HCT116 (cell line): Measurements from ENCODE around the gene CABLES1. TPM values are rescaled to one million over a fixed set of nuclear protein-coding genes. Genes with fewer than 3 reads are reported as not detected.

Experiments
- ATAC-seq: fragments of 200-7000 bp; cut with Tn5 transposase; 2 replicates; pipeline ENCODE4 v1.9.1; 2020; ENCODE audit warnings: mild to moderate bottlenecking, moderate library complexity
- BruUV-seq: library from RNA; stranded (reverse); fragments of 400-500 nt; replicated peaks from 2 replicates; lab custom pipeline; 2021; lab: Mats Ljungman, UMichigan
- CTCF ChIA-PET: fragments of 300-600 bp; sonication (Branson Sonifier 250); formaldehyde crosslinking; loops from one replicate; lab custom pipeline; 2021; ENCODE audit warnings: antibody characterized with exemption; lab: Charles Lee
- POLR2A ChIA-PET: fragments of 300-600, 350-600 bp; sonication (Branson Sonifier 250); formaldehyde crosslinking; loops from one replicate; lab custom pipeline; 2021; ENCODE audit warnings: antibody characterized with exemption; lab: Charles Lee
- RAD21 ChIA-PET, 2 experiments: fragments of 300-600 bp; sonication (Branson Sonifier 250); formaldehyde crosslinking; loops; one replicate each; lab custom pipeline; 2023; ENCODE audit warnings: low total read pairs in 2 of 2; ENCODE audit not compliant: uncharacterized antibody in 2 of 2, unreplicated experiment in 2 of 2, low non-redundant PET in 1 of 2; lab: Charles Lee
- DNase-seq: peaks from one replicate; pipeline ENCODE4 v3.0.0-alpha.2; 2010; ENCODE audit warnings: low read depth, low spot score
- H2AFZ ChIP-seq: fragments of 200-600 bp; shearing (Covaris generic), sonication (generic); 2 replicates; pipeline ENCODE4 v1.6.1; 2017; ENCODE audit warnings: low read depth, mixed run types, mixed read lengths, antibody characterized with exemption, low read length; ENCODE audit not compliant: poor library complexity, severe bottlenecking
- H3K27ac ChIP-seq: 2 replicates; pipeline ENCODE4 v1.5.1; 2012; ENCODE audit warnings: low read depth, low read length
- H3K27me3 ChIP-seq: fragments of 200-600 bp; sonication (generic); 2 replicates; pipeline ENCODE4 v1.6.1; 2016; ENCODE audit warnings: mixed run types, low read length, mixed read lengths; ENCODE audit not compliant: insufficient read depth
- H3K36me3 ChIP-seq, 2 experiments: fragments of 200-500 bp in 1 of 2; fragments of 200-600 bp in 1 of 2; sonication (Bioruptor generic) in 1 of 2; sonication (generic) in 1 of 2; 2 replicates each; pipeline versions ENCODE4 v1.5.1 to v1.6.1; 2014 to 2016; ENCODE audit warnings: low read length in 2 of 2, inconsistent platforms in 1 of 2, mixed read lengths in 1 of 2, mixed run types in 1 of 2; ENCODE audit not compliant: insufficient read depth in 2 of 2, control insufficient read depth in 1 of 2
- H3K4me1 ChIP-seq, 2 experiments: fragments of 200-600 bp in 1 of 2; sonication (generic) in 1 of 2; 2 replicates each; pipeline versions ENCODE4 v1.5.1 to v1.6.1; 2012 to 2017; ENCODE audit warnings: low read length in 2 of 2, inconsistent platforms in 1 of 2, mild to moderate bottlenecking in 1 of 2, mixed read lengths in 1 of 2, mixed run types in 1 of 2, moderate library complexity in 1 of 2; ENCODE audit not compliant: insufficient read depth in 2 of 2, control insufficient read depth in 1 of 2
- H3K4me2 ChIP-seq: fragments of 200-600 bp; sonication (generic); 2 replicates; pipeline ENCODE4 v1.6.1; 2017; ENCODE audit warnings: mixed run types, low read length, mixed read lengths
- H3K4me3 ChIP-seq, 2 experiments: fragments of 200-600 bp in 1 of 2; sonication (generic) in 1 of 2; replicated peaks in 1 of 2; 2 replicates each; pipeline ENCODE4 v1.5.1; 2011 to 2016; ENCODE audit warnings: low read length in 2 of 2, control low read depth in 1 of 2, low read depth in 1 of 2, mild to moderate bottlenecking in 1 of 2, mixed read lengths in 1 of 2, mixed run types in 1 of 2
- H3K79me2 ChIP-seq: fragments of 200-600 bp; sonication (generic); 2 replicates; pipeline ENCODE4 v1.6.1; 2017; ENCODE audit warnings: mild to moderate bottlenecking, mixed run types, low read length, moderate library complexity, mixed read lengths; ENCODE audit not compliant: insufficient read depth
- H3K9ac ChIP-seq: fragments of 200-600 bp; sonication (generic); 2 replicates; pipeline ENCODE4 v1.6.1; 2016; ENCODE audit warnings: low read length, mixed read lengths
- H3K9me2 ChIP-seq: fragments of 200-600 bp; sonication (generic), shearing (Covaris generic); 2 replicates; pipeline ENCODE4 v1.6.1; 2017; ENCODE audit warnings: mixed run types, mild to moderate bottlenecking, moderate library complexity; ENCODE audit not compliant: insufficient read depth
- H3K9me3 ChIP-seq, 2 experiments: fragments of 200-500 bp in 1 of 2; fragments of 200-600 bp in 1 of 2; sonication (Bioruptor generic) in 1 of 2; sonication (generic) in 1 of 2; 2 replicates each; pipeline ENCODE4 v1.6.1; 2014 to 2017; ENCODE audit warnings: low read length in 2 of 2, mixed read lengths in 2 of 2, inconsistent platforms in 1 of 2, low read depth in 1 of 2, mild to moderate bottlenecking in 1 of 2, mixed run types in 1 of 2, moderate library complexity in 1 of 2; ENCODE audit not compliant: control insufficient read depth in 1 of 2, insufficient read depth in 1 of 2
- H4K20me1 ChIP-seq: fragments of 200-600 bp; sonication (generic), shearing (Covaris generic); 2 replicates; pipeline ENCODE4 v1.6.1; 2017; ENCODE audit warnings: mixed run types, mild to moderate bottlenecking, moderate library complexity; ENCODE audit not compliant: insufficient read depth
- CTCF ChIP-seq, 3 experiments: fragments of 200-600 bp in 1 of 3; sonication (generic) in 1 of 3; IDR thresholded peaks in 2 of 3; conservative IDR thresholded peaks in 1 of 3; 2 replicates each; pipeline ENCODE4 v1.5.1; 2012 to 2017; ENCODE audit warnings: low read depth in 2 of 3, low read length in 2 of 3, antibody characterized with exemption in 1 of 3, borderline replicate concordance in 1 of 3, control low read depth in 1 of 3, mild to moderate bottlenecking in 1 of 3, mixed read lengths in 1 of 3, mixed run types in 1 of 3, moderate library complexity in 1 of 3; ENCODE audit not compliant: insufficient read depth in 1 of 3
- ELF1 ChIP-seq: IDR thresholded peaks from 2 replicates; pipeline ENCODE4 v1.6.1; 2012; ENCODE audit warnings: low read depth, borderline replicate concordance
- EZH2phosphoT487 ChIP-seq: fragments of 200-600 bp; IDR thresholded peaks from 2 replicates; pipeline ENCODE4 v1.6.1; 2018; ENCODE audit warnings: antibody characterized with exemption, borderline replicate concordance
- JUND ChIP-seq: IDR thresholded peaks from 2 replicates; pipeline ENCODE4 v1.6.1; 2012
- MAX ChIP-seq: IDR thresholded peaks from 2 replicates; pipeline ENCODE4 v1.6.1; 2012
- RAD21 ChIP-seq: IDR thresholded peaks from 2 replicates; pipeline ENCODE4 v1.6.1; 2012; ENCODE audit warnings: low read depth, mild to moderate bottlenecking
- SIN3A ChIP-seq: IDR thresholded peaks from 2 replicates; pipeline ENCODE4 v1.6.1; 2012; ENCODE audit warnings: low read depth
- SP1 ChIP-seq: IDR thresholded peaks from 2 replicates; pipeline ENCODE4 v1.6.1; 2012; ENCODE audit warnings: low read depth
- SRF ChIP-seq: IDR thresholded peaks from 2 replicates; pipeline ENCODE4 v1.6.1; 2012; ENCODE audit warnings: low read depth
- ZFX ChIP-seq: fragments of 450-650 bp; IDR thresholded peaks from 2 replicates; pipeline ENCODE4 v1.6.1; 2017
- intact Hi-C: fragments of 100-400 bp; cut with micrococcal nuclease; formaldehyde crosslinking; loops from 2 replicates; pipeline ENCODE4 v1.10.0; 2022
- total RNA-seq: library from RNA; stranded (reverse); gene quantifications from one replicate; pipeline ENCODE4 v1.2.1, GENCODE V29; 2021; ENCODE audit not compliant: unreplicated experiment
- TF ChIP-seq, protein P1 (sequence below): IDR thresholded peaks from 2 replicates; pipeline ENCODE4 v1.6.1; 2011; ENCODE audit warnings: mild to moderate bottlenecking, low read length, moderate library complexity; ENCODE audit not compliant: insufficient replicate concordance; ENCODE audit errors: extremely low read depth
- TF ChIP-seq, protein P2 (sequence below): IDR thresholded peaks from 2 replicates; pipeline ENCODE4 v1.6.1; 2012; ENCODE audit warnings: low read depth

CABLES1 gene
- total RNA-seq, 1 experiment from 2014 or later: 7.7 TPM

GRCh38 chr18:23238651-23239349 lies 103.5 kb downstream of the CABLES1 start:
- H3K27me3 ChIP-seq: no peaks in the 10 kb centered on the region
- 0 out of 4 replicates have a peak, but pooled peaks cover 0 to 2% of the 10 kb centered on the region in 2 experiments for H3K4me1 ChIP-seq
- no peak for TF ChIP-seq SRF
- no peak for TF ChIP-seq ELF1
- TF ChIP-seq, protein P1, sequence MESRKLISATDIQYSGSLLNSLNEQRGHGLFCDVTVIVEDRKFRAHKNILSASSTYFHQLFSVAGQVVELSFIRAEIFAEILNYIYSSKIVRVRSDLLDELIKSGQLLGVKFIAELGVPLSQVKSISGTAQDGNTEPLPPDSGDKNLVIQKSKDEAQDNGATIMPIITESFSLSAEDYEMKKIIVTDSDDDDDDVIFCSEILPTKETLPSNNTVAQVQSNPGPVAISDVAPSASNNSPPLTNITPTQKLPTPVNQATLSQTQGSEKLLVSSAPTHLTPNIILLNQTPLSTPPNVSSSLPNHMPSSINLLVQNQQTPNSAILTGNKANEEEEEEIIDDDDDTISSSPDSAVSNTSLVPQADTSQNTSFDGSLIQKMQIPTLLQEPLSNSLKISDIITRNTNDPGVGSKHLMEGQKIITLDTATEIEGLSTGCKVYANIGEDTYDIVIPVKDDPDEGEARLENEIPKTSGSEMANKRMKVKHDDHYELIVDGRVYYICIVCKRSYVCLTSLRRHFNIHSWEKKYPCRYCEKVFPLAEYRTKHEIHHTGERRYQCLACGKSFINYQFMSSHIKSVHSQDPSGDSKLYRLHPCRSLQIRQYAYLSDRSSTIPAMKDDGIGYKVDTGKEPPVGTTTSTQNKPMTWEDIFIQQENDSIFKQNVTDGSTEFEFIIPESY: no peak
- no peak for TF ChIP-seq SP1
- no peak for TF ChIP-seq EZH2phosphoT487
- TF ChIP-seq MAX: no peak
- no peak for TF ChIP-seq ZFX
- no peaks in the 10 kb centered on the region for H3K79me2 ChIP-seq
- H3K9ac ChIP-seq: no peak overlapping the region
- ChIA-PET POLR2A (no interaction called here), RAD21 (no interaction called here), CTCF (no interaction called here)
- H4K20me1 ChIP-seq: no peaks in the 10 kb centered on the region
- ATAC-seq (no peak), DNase-seq (no peak)
- H2AFZ ChIP-seq: no peak overlapping the region
- H3K9me3 ChIP-seq: no peaks in the 10 kb centered on the region
- H3K9me2 ChIP-seq: no peaks in the 10 kb centered on the region
- no peak overlapping the region for H3K27ac ChIP-seq
- BruUV-seq: no TSS peak
- H3K36me3 ChIP-seq: no peaks in the 10 kb centered on the region
- H3K4me3 ChIP-seq: no peak overlapping the region
- no peak overlapping the region for H3K4me2 ChIP-seq
- intact Hi-C loops: no loop called here

- Histone ChIP-seq H4K20me1 (no peaks in the 10 kb centered on the region), H3K27me3 (no peaks in the 10 kb centered on the region), H3K9me3 (no peaks in the 10 kb centered on the region), H3K27ac (no peak overlapping the region), H3K79me2 (no peaks in the 10 kb centered on the region), H3K4me3 (no peak overlapping the region), H3K4me1 (0 out of 4 replicates have a peak, but pooled peaks cover 0 to 2% of the 10 kb centered on the region in 2 experiments), H3K9ac (no peak overlapping the region), H2AFZ (no peak overlapping the region), H3K4me2 (no peak overlapping the region), H3K36me3 (no peaks in the 10 kb centered on the region), H3K9me2 (no peaks in the 10 kb centered on the region)
- CTCF ChIA-PET: no interaction called here
- ATAC-seq: no peak
- BruUV-seq: no TSS peak
- intact Hi-C loops: no loop called here
- no peak for DNase-seq
- POLR2A ChIA-PET: no interaction called here
- RAD21 ChIA-PET: no interaction called here
- TF ChIP-seq RAD21: no peak
- TF ChIP-seq ELF1: no peak
- TF ChIP-seq SIN3A: no peak
- TF ChIP-seq, protein P2, sequence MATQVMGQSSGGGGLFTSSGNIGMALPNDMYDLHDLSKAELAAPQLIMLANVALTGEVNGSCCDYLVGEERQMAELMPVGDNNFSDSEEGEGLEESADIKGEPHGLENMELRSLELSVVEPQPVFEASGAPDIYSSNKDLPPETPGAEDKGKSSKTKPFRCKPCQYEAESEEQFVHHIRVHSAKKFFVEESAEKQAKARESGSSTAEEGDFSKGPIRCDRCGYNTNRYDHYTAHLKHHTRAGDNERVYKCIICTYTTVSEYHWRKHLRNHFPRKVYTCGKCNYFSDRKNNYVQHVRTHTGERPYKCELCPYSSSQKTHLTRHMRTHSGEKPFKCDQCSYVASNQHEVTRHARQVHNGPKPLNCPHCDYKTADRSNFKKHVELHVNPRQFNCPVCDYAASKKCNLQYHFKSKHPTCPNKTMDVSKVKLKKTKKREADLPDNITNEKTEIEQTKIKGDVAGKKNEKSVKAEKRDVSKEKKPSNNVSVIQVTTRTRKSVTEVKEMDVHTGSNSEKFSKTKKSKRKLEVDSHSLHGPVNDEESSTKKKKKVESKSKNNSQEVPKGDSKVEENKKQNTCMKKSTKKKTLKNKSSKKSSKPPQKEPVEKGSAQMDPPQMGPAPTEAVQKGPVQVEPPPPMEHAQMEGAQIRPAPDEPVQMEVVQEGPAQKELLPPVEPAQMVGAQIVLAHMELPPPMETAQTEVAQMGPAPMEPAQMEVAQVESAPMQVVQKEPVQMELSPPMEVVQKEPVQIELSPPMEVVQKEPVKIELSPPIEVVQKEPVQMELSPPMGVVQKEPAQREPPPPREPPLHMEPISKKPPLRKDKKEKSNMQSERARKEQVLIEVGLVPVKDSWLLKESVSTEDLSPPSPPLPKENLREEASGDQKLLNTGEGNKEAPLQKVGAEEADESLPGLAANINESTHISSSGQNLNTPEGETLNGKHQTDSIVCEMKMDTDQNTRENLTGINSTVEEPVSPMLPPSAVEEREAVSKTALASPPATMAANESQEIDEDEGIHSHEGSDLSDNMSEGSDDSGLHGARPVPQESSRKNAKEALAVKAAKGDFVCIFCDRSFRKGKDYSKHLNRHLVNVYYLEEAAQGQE: no peak
- no peak for TF ChIP-seq CTCF (IDR thresholded peaks at IDR 0.05 in 2 of 3, conservative IDR thresholded peaks at IDR 0.05 in 1 of 3; ENCODE audit: borderline replicate concordance in 1 of 3, insufficient read depth in 1 of 3, low read depth in 2 of 3, low read length in 2 of 3)
- TF ChIP-seq JUND: no peak
- TF ChIP-seq SRF: no peak
- no peak for TF ChIP-seq MAX
Measured at GRCh38 chr18:23239350-23239692, 104.0 kb downstream of the CABLES1 start.
